Progenitor cell of endocrine pancreas (in vitro differentiated cells): ENCODE data around the gene PMVK. TPM values are rescaled to one million over a fixed set of nuclear protein-coding genes. Genes with fewer than 3 reads are reported as not detected.

Experiments used
- DNase-seq: peaks from one replicate; pipeline ENCODE4 v3.0.0; 2021; ENCODE audit warnings: low spot score; ENCODE audit not compliant: unreplicated experiment
- H3K27ac Mint-ChIP-seq: 2 replicates; pipeline ENCODE4 v1.8.0; 2021; ENCODE audit warnings: mild to moderate bottlenecking, moderate library complexity, mixed read lengths
- H3K27me3 Mint-ChIP-seq: 2 replicates; pipeline ENCODE4 v1.8.0; 2021; ENCODE audit warnings: mixed read lengths
- H3K36me3 Mint-ChIP-seq: 2 replicates; pipeline ENCODE4 v1.8.0; 2022; ENCODE audit warnings: mixed read lengths; ENCODE audit not compliant: insufficient read depth
- H3K4me1 Mint-ChIP-seq: 2 replicates; pipeline ENCODE4 v1.8.0; 2021; ENCODE audit warnings: low read depth, mixed read lengths
- H3K4me3 Mint-ChIP-seq: 2 replicates; pipeline ENCODE4 v1.8.0; 2021; ENCODE audit warnings: low read depth, mild to moderate bottlenecking, moderate library complexity, mixed read lengths
- H3K9me3 Mint-ChIP-seq: 2 replicates; pipeline ENCODE4 v1.8.0; 2021; ENCODE audit warnings: low read depth, mixed read lengths
- total RNA-seq: library from RNA; stranded (reverse); gene quantifications from 2 replicates; pipeline ENCODE4 v1.2.1, GENCODE V29; 2021
- TF ChIP-seq, protein P1 (sequence below): fragments of 200-600 bp; sonication (generic); IDR thresholded peaks from one replicate; pipeline ENCODE4 v1.5.0; 2021; ENCODE audit warnings: antibody characterized with exemption, mild to moderate bottlenecking; ENCODE audit not compliant: unreplicated experiment

PMVK gene
- total RNA-seq, 1 donor from 2014 or later, result 26.9 TPM

DNA sequence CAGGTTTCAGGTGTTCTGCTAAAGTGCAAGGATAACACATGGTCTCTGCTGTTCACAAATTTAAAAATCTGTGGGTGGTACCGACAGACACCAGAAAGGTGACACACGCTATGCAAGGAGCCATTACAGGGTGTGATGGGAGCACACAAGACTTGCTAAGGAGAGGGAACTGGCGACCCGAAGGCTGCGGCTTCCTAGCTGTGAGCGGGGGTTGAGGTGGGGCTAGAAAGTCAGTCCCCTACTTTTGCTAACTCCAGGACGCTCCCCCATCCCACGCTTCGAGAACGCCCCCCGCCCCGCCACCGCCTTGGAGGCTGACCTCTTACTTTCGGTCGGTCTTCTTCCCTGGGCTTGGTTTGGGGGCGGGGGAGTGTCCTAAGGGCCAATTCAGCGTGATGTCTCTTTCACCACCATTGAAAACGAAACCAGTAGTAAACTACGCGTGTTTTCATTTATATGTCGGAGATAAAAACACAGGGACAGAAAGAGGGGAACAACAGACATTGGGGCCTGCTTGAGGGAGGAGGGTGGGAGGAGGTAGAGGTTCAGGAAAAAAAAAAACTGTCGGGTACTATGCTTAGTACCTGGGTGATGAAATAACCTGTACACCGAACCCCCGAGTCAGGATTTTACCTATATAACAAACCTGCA lies 39.0 kb upstream of the PMVK start:
- Mint-ChIP-seq H3K9me3 (no peaks in the 10 kb centered on the region), H3K36me3 (peaks cover 7% of the 10 kb centered on the region), H3K27me3 (no peaks in the 10 kb centered on the region), H3K4me1 (peaks cover 26% of the 10 kb centered on the region), H3K27ac (no peak overlapping the region), H3K4me3 (no peak overlapping the region)
- TF ChIP-seq, protein P1, sequence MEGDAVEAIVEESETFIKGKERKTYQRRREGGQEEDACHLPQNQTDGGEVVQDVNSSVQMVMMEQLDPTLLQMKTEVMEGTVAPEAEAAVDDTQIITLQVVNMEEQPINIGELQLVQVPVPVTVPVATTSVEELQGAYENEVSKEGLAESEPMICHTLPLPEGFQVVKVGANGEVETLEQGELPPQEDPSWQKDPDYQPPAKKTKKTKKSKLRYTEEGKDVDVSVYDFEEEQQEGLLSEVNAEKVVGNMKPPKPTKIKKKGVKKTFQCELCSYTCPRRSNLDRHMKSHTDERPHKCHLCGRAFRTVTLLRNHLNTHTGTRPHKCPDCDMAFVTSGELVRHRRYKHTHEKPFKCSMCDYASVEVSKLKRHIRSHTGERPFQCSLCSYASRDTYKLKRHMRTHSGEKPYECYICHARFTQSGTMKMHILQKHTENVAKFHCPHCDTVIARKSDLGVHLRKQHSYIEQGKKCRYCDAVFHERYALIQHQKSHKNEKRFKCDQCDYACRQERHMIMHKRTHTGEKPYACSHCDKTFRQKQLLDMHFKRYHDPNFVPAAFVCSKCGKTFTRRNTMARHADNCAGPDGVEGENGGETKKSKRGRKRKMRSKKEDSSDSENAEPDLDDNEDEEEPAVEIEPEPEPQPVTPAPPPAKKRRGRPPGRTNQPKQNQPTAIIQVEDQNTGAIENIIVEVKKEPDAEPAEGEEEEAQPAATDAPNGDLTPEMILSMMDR, result no peak
- no peak for DNase-seq

DNA sequence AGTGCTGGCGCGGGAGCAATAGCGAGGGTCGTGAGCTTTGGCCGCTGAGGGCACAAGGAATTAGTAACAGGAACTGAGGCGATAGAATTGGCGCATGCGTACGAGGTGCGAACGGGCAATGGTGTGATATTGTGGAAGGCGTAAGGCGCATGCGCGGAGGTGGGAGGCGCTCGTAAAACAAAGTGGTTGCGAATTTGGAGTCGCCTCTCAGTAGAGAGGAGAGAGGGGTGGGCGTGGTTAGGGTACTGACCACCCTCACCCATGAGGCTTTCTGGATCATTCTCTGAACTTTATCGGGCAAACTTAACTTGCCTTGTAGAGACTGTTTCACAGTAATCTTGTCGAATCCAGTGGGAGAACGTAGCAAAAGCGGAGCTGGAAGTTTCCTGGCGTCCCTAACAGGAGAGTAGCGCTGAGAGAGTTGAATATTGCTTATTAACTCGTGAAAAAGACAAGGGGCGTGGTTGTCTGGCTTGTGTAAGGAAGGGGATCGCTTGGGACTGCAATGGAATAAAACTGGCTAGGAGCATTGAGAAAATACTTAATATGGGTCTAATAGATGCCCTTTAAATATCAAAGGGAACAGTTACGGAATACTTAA lies 38.4 kb upstream of the PMVK start:
- H3K27ac Mint-ChIP-seq, result no peak overlapping the region
- no peaks in the 10 kb centered on the region for H3K9me3 Mint-ChIP-seq
- no peaks in the 10 kb centered on the region for H3K27me3 Mint-ChIP-seq
- no peak overlapping the region for H3K4me3 Mint-ChIP-seq
- TF ChIP-seq, protein P1, result no peak
- H3K4me1 Mint-ChIP-seq, result peaks cover 26% of the 10 kb centered on the region
- H3K36me3 Mint-ChIP-seq, result peaks cover 7% of the 10 kb centered on the region
- DNase-seq, result peak; percentile 88

DNA sequence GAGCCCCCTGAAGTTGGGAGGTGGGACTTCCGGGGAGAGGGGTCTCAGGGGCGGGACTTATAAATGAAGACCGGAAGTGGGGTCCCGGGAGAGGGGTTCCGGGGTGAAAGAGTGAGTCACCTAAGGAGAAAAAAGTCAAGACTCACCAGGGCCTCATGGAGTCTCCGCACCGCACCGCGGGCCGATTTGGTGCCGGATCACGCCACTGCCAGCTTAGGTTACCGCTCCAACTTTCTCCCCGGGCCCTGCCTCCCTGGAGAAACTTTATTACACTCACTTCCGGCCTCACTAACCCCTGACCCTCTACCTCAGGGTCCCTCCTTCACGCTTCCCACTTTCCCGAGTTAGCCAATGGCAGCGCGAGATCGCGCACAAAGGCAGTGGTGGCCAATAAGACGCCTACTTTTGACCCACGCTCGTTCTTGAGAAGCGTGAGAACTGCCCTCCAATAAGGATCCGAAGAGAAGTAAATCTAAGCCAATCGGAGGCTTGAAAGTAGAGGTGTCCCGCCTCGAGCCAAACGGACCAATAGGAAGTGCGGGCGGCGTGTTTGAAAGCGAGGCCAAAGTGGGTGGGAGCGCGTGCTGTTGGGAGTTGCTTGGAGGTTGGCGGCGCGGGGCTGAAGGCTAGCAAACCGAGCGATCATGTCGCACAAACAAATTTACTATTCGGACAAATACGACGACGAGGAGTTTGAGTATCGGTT lies 37.7 kb upstream of the PMVK start, which contains the start of gene CKS1B:
TSS of gene CKS1B (plus strand) at position 580 of the 706 bp plus-strand sequence. CDS start at position 645, 65 bp downstream.
- H3K4me3 Mint-ChIP-seq, result no peak within 1 kb of the TSS

DNA sequence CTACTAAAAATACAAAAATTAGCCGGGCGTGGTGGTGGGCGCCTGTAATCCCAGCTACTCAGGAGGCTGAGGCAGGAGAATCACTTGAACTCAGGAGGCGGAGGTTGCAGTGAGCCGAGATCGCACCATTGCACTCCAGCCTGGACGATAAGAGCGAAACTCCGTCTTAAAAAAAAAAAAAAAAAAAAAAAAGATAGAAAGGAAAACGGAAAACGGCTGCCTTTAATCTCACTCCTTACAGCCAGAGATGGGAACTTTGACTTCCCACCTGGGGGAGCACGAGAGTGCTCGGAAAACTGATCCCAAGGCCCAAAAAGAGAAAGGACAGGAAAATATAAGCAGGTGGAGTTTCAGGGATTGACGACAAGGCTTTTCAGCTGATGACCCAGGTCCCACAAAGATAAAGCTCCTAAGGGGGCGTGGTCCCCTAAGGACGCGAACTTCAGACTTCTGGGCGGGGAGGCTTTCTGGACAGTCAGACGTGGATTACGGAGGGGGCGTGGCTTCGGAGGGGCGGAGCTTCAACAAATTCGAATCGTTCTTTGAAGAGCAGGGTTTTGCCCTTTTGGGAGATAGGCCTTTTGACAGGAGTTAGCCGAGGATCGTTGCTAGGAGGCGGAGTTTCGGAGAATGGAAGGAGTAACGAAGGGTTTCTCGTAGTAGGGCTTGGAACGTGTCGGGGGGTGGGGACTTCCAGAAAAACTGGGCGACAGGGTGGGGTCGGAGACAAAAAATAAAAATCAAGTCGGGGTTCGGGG lies 37.0 kb upstream of the PMVK start:
- no peaks in the 10 kb centered on the region for H3K27me3 Mint-ChIP-seq
- TF ChIP-seq, protein P1, result peak; percentile 20
- no peaks in the 10 kb centered on the region for H3K9me3 Mint-ChIP-seq
- peaks cover 1% of the 10 kb centered on the region for H3K36me3 Mint-ChIP-seq
- peaks cover 32% of the 10 kb centered on the region for H3K4me1 Mint-ChIP-seq
- peak; percentile 89 for DNase-seq
- no peak overlapping the region for H3K27ac Mint-ChIP-seq
- no peak overlapping the region for H3K4me3 Mint-ChIP-seq

More for the DNA sequence above, 37.7 kb upstream of the PMVK start, which contains the start of gene CKS1B:
- TF ChIP-seq, protein P1, result no peak
- H3K4me1 Mint-ChIP-seq, result peaks cover 31% of the 10 kb centered on the region
- no peaks in the 10 kb centered on the region for H3K9me3 Mint-ChIP-seq
- H3K36me3 Mint-ChIP-seq, result peaks cover 4% of the 10 kb centered on the region
- peak; percentile 90 for DNase-seq
- no peak within 1 kb of the TSS for H3K27ac Mint-ChIP-seq
- no peaks in the 10 kb centered on the region for H3K27me3 Mint-ChIP-seq
